MM.1S (cell line): ENCODE data around the gene ABCC8.
A peak's percentile ranks its signal among the peaks of the same experiment; 100 is the strongest.

ENCODE experiments used
- DNase-seq: peaks from one replicate; pipeline ENCODE4 v3.0.0-alpha.2; 2015
- H2AFZ ChIP-seq: fragments of 300-600 bp; sonication (generic); 2 replicates; pipeline ENCODE4 v1.6.0; 2016; ENCODE audit warnings: antibody characterized with exemption, low read length
- H3F3A ChIP-seq: fragments of 300-600 bp; sonication (generic); 2 replicates; pipeline ENCODE4 v1.6.1; 2016; ENCODE audit warnings: mild to moderate bottlenecking, antibody characterized with exemption, low read length, moderate library complexity, mixed read lengths; ENCODE audit not compliant: insufficient read depth
- H3K27ac ChIP-seq: fragments of 300-600 bp; sonication (generic); 2 replicates; pipeline ENCODE4 v1.5.1; 2016; ENCODE audit warnings: mild to moderate bottlenecking, low read length
- H3K27me3 ChIP-seq: fragments of 300-600 bp; sonication (generic); replicated peaks from 2 replicates; pipeline ENCODE4 v1.6.0; 2016; ENCODE audit warnings: low read length; ENCODE audit not compliant: insufficient read depth
- H3K36me3 ChIP-seq: fragments of 300-600 bp; sonication (generic); replicated peaks from 2 replicates; pipeline ENCODE4 v1.6.1; 2016; ENCODE audit warnings: mild to moderate bottlenecking, low read length, mixed read lengths; ENCODE audit not compliant: insufficient read depth
- H3K4me1 ChIP-seq: fragments of 300-600 bp; sonication (generic); 2 replicates; pipeline ENCODE4 v1.6.1; 2016; ENCODE audit warnings: low read length, mixed read lengths
- H3K4me2 ChIP-seq: fragments of 300-600 bp; sonication (generic); 2 replicates; pipeline ENCODE4 v1.6.0; 2016; ENCODE audit warnings: low read depth, low read length
- H3K4me3 ChIP-seq: fragments of 300-600 bp; sonication (generic); 2 replicates; pipeline ENCODE4 v1.5.1; 2016; ENCODE audit warnings: low read length, mixed read lengths
- H3K79me2 ChIP-seq: fragments of 300-600 bp; sonication (generic); 2 replicates; pipeline ENCODE4 v1.6.1; 2016; ENCODE audit warnings: mixed run types, low read length, mixed read lengths
- H3K9ac ChIP-seq: fragments of 300-600 bp; sonication (generic); 2 replicates; pipeline ENCODE4 v1.6.1; 2016; ENCODE audit warnings: low read length, mixed read lengths
- H3K9me2 ChIP-seq: fragments of 300-600 bp; sonication (generic); replicated peaks from 2 replicates; pipeline ENCODE4 v1.6.1; 2016; ENCODE audit warnings: mild to moderate bottlenecking, low read length, mixed read lengths; ENCODE audit not compliant: insufficient read depth
- H3K9me3 ChIP-seq: fragments of 300-600 bp; sonication (generic); replicated peaks from 2 replicates; pipeline ENCODE4 v1.6.1; 2016; ENCODE audit warnings: mild to moderate bottlenecking, low read length, mixed read lengths; ENCODE audit not compliant: insufficient read depth
- H4K20me1 ChIP-seq: fragments of 300-600 bp; sonication (generic); 2 replicates; pipeline ENCODE4 v1.6.1; 2016; ENCODE audit warnings: mild to moderate bottlenecking, low read length, moderate library complexity, mixed read lengths; ENCODE audit not compliant: insufficient read depth
- EZH2 ChIP-seq: fragments of 300-600 bp; sonication (generic); optimal IDR thresholded peaks from 2 replicates; pipeline ENCODE3; 2017; ENCODE audit warnings: low read depth, mild to moderate bottlenecking, antibody characterized with exemption, low read length, mixed read lengths
- EZH2phosphoT487 ChIP-seq: fragments of 300-600 bp; sonication (generic); IDR thresholded peaks from 2 replicates; pipeline ENCODE4 v1.6.1; 2018; ENCODE audit warnings: antibody characterized with exemption, low read length
- TF ChIP-seq, protein P1 (sequence below): fragments of 300-600 bp; sonication (generic); IDR thresholded peaks from 2 replicates; pipeline ENCODE4 v1.5.1; 2016; ENCODE audit warnings: antibody characterized with exemption, low read length, mixed read lengths

Gene ABCC8

DNA sequence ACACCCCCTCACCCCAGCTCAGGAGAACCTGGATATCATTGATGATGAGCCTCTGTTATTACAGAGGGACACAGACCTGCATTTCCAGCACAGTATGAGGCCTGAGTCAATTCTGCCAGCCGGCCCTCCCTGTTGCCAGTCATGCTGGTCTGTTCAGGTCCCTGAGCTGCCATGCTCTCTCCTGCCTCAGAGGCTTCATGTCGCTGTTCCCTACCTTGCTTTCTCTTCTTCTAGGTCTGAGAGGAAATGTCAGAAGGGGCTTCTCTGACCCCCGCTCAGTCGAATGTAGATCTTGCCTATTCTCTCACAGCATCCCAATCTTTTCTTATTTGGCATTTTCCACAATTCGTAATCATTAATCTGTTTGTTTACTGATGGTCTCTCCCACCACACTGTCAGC is 21.8 kb upstream of the ABCC8 start:
- no peak for DNase-seq
- no peaks in the 10 kb centered on the region for H3K9me2 ChIP-seq
- H3K4me3 ChIP-seq: no peak overlapping the region
- H3K4me2 ChIP-seq: no peak overlapping the region
- H3K9ac ChIP-seq: no peak overlapping the region
- no peak overlapping the region for H3K27ac ChIP-seq
- H3K9me3 ChIP-seq: no peaks in the 10 kb centered on the region
- TF ChIP-seq EZH2phosphoT487 (no peak), EZH2 (no peak)
- TF ChIP-seq, protein P1, sequence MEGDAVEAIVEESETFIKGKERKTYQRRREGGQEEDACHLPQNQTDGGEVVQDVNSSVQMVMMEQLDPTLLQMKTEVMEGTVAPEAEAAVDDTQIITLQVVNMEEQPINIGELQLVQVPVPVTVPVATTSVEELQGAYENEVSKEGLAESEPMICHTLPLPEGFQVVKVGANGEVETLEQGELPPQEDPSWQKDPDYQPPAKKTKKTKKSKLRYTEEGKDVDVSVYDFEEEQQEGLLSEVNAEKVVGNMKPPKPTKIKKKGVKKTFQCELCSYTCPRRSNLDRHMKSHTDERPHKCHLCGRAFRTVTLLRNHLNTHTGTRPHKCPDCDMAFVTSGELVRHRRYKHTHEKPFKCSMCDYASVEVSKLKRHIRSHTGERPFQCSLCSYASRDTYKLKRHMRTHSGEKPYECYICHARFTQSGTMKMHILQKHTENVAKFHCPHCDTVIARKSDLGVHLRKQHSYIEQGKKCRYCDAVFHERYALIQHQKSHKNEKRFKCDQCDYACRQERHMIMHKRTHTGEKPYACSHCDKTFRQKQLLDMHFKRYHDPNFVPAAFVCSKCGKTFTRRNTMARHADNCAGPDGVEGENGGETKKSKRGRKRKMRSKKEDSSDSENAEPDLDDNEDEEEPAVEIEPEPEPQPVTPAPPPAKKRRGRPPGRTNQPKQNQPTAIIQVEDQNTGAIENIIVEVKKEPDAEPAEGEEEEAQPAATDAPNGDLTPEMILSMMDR: no peak
- no peaks in the 10 kb centered on the region for H4K20me1 ChIP-seq
- no peak overlapping the region for H2AFZ ChIP-seq
- H3K79me2 ChIP-seq: no peaks in the 10 kb centered on the region
- no peaks in the 10 kb centered on the region for H3K4me1 ChIP-seq
- H3K27me3 ChIP-seq: peaks cover 18% of the 10 kb centered on the region
- no peaks in the 10 kb centered on the region for H3F3A ChIP-seq
- H3K36me3 ChIP-seq: no peaks in the 10 kb centered on the region

- H3K27ac ChIP-seq: no peak overlapping the region
- no peaks in the 10 kb centered on the region for H4K20me1 ChIP-seq
- no peaks in the 10 kb centered on the region for H3K9me2 ChIP-seq
- H3K9me3 ChIP-seq: no peaks in the 10 kb centered on the region
- TF ChIP-seq, protein P1: no peak
- peaks cover 18% of the 10 kb centered on the region for H3K27me3 ChIP-seq
- no peaks in the 10 kb centered on the region for H3K36me3 ChIP-seq
- no peak overlapping the region for H3K9ac ChIP-seq
- no peak overlapping the region for H3K4me3 ChIP-seq
- H3K79me2 ChIP-seq: no peaks in the 10 kb centered on the region
- H2AFZ ChIP-seq: no peak overlapping the region
- H3F3A ChIP-seq: no peaks in the 10 kb centered on the region
- H3K4me1 ChIP-seq: no peaks in the 10 kb centered on the region
- peak; percentile 14 for DNase-seq
- no peak overlapping the region for H3K4me2 ChIP-seq
Observed at GRCh38 chr11:17498058-17498457, 21.4 kb upstream of the ABCC8 start.

- Histone ChIP-seq H3K9ac (no peak overlapping the region), H3K27ac (no peak overlapping the region), H3K9me3 (no peaks in the 10 kb centered on the region), H3K27me3 (peaks cover 14% of the 10 kb centered on the region), H3K4me3 (no peak overlapping the region), H3K79me2 (no peaks in the 10 kb centered on the region), H3K4me1 (no peaks in the 10 kb centered on the region), H3K4me2 (no peak overlapping the region), H3F3A (no peaks in the 10 kb centered on the region), H4K20me1 (no peaks in the 10 kb centered on the region), H3K9me2 (no peaks in the 10 kb centered on the region), H3K36me3 (no peaks in the 10 kb centered on the region), H2AFZ (no peak overlapping the region)
- DNase-seq: no peak
- TF ChIP-seq, protein P1: no peak
- TF ChIP-seq EZH2phosphoT487 (no peak), EZH2 (no peak)
Observed at GRCh38 chr11:17496406-17496805, 19.8 kb upstream of the ABCC8 start.

- Histone ChIP-seq H3K36me3 (no peaks in the 10 kb centered on the region), H3K27me3 (0 out of 2 replicates have a peak, but pooled peaks cover 3% of the 10 kb centered on the region), H4K20me1 (no peaks in the 10 kb centered on the region), H3K9ac (no peak overlapping the region), H2AFZ (no peak overlapping the region), H3F3A (no peaks in the 10 kb centered on the region), H3K9me2 (no peaks in the 10 kb centered on the region), H3K4me3 (no peak overlapping the region), H3K27ac (no peak overlapping the region), H3K4me1 (no peaks in the 10 kb centered on the region), H3K4me2 (no peak overlapping the region), H3K79me2 (no peaks in the 10 kb centered on the region), H3K9me3 (no peaks in the 10 kb centered on the region)
- TF ChIP-seq EZH2phosphoT487: no peak
- TF ChIP-seq, protein P1: no peak
- TF ChIP-seq EZH2: no peak
- no peak for DNase-seq
Observed at GRCh38 chr11:17494019-17494418, 17.4 kb upstream of the ABCC8 start.
